Uterus (tissue), 2 donors: ENCODE measurements around the gene TOR4A.

Experiments
- POLR2A ChIP-seq, 2 donors: fragments of 450-650 bp; IDR thresholded peaks; one replicate each; pipeline ENCODE4 v1.6.1; 2016; ENCODE audit warnings: antibody characterized with exemption in 2 of 2, mild to moderate bottlenecking in 1 of 2, moderate library complexity in 1 of 2
- TF ChIP-seq, protein P1 (sequence below), 4 experiments: fragments of 200-600 bp in 2 of 4; fragments of 450-650 bp in 2 of 4; sonication (generic) in 2 of 4; IDR thresholded peaks; one replicate each; pipeline ENCODE4 v1.5.1; 2016 to 2019; ENCODE audit warnings: antibody characterized with exemption in 4 of 4, mild to moderate bottlenecking in 2 of 4, moderate library complexity in 1 of 4

DNA sequence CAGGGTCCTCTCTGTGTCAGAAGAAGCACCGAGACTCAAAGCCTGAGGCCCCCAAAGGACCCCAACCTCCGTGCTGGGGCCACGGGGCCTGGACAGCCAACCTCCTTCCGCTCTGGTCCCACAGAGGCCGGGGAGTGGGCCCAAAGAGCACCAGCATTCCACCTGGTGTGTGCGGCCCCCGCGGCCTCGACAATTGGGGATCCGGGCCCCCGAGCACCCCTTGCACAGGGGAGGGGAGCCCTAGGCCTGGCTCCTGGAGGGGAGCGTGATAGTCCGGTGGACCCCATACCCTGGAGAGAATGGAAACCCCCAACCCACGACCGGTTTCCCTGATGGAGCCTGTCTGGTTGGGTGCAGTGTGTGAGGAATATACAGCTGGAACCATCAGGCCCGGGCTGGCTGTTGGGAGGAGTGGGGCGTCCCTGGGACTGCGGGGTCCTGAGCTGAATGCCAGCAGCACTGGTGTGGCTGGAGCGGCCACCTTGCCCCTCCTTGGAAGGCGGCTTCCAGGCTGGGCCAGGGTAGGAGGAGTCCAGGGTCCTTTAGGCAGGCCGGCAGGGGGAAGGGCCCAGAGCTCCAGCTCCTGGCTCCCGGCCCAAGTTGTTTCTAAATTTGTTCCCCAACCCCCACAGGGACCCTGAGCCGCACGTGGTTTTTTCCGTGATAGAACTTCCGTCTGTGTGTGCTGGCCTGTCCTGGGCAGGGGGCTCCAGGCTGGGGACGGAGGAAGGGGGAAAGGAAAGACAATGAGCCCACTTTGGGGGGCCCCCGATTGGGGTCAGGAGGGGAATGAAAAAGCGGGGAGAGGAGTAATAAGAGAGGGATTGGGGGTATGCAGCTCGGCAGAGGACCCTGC lies 825 bp upstream of the TOR4A start:
- TF ChIP-seq, protein P1, sequence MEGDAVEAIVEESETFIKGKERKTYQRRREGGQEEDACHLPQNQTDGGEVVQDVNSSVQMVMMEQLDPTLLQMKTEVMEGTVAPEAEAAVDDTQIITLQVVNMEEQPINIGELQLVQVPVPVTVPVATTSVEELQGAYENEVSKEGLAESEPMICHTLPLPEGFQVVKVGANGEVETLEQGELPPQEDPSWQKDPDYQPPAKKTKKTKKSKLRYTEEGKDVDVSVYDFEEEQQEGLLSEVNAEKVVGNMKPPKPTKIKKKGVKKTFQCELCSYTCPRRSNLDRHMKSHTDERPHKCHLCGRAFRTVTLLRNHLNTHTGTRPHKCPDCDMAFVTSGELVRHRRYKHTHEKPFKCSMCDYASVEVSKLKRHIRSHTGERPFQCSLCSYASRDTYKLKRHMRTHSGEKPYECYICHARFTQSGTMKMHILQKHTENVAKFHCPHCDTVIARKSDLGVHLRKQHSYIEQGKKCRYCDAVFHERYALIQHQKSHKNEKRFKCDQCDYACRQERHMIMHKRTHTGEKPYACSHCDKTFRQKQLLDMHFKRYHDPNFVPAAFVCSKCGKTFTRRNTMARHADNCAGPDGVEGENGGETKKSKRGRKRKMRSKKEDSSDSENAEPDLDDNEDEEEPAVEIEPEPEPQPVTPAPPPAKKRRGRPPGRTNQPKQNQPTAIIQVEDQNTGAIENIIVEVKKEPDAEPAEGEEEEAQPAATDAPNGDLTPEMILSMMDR (IDR thresholded peaks at IDR 0.05) = no peak
- no peak for TF ChIP-seq POLR2A (IDR thresholded peaks at IDR 0.05)
